Embryonic facial prominence (tissue), 1 donor: ENCODE results near the gene LRP4.

Experiments
- DNase-seq: peaks from one replicate; pipeline ENCODE4 v3.0.0-alpha.2; 2016; ENCODE audit errors: extremely low spot score

The LRP4 gene

GRCh38 chr11:46892838-46893237 is 25.5 kb downstream of the LRP4 start:
- no peak for DNase-seq

GRCh38 chr11:46892109-46892508 is 26.2 kb downstream of the LRP4 start:
- DNase-seq = no peak

- no peak for DNase-seq
Observed at GRCh38 chr11:46890665-46891064, 27.7 kb downstream of the LRP4 start.

- peak; percentile 40 for DNase-seq
Observed at GRCh38 chr11:46889689-46890475, 28.5 kb downstream of the LRP4 start.

- DNase-seq = no peak
Observed at GRCh38 chr11:46889251-46889650, 29.1 kb downstream of the LRP4 start.

GRCh38 chr11:46888636-46889035 is 29.7 kb downstream of the LRP4 start:
- no peak for DNase-seq

- DNase-seq = no peak
Observed at GRCh38 chr11:46886211-46886610, 32.1 kb downstream of the LRP4 start.

GRCh38 chr11:46879056-46879585 is 39.2 kb downstream of the LRP4 start:
- DNase-seq = no peak

GRCh38 chr11:46877580-46877979 is 40.8 kb downstream of the LRP4 start:
- no peak for DNase-seq

GRCh38 chr11:46876471-46876870 is 41.9 kb downstream of the LRP4 start:
- no peak for DNase-seq

GRCh38 chr11:46874586-46874985 is 43.8 kb downstream of the LRP4 start:
- no peak for DNase-seq

GRCh38 chr11:46868912-46869311 is 49.4 kb downstream of the LRP4 start:
- DNase-seq = no peak

GRCh38 chr11:46865340-46865739 is 53.0 kb downstream of the LRP4 start:
- DNase-seq = no peak

- DNase-seq = no peak
Observed at GRCh38 chr11:46860218-46860617, 58.1 kb downstream of the LRP4 start.

GRCh38 chr11:46858920-46859546 is 59.3 kb downstream of the LRP4 start:
- no peak for DNase-seq

GRCh38 chr11:46857666-46858065 is 60.7 kb downstream of the LRP4 start:
- DNase-seq = no peak

- no peak for DNase-seq
Observed at GRCh38 chr11:46856605-46857343, 61.6 kb downstream of the LRP4 start.

- DNase-seq = no peak
Observed at GRCh38 chr11:46855863-46856262, 62.5 kb downstream of the LRP4 start.

GRCh38 chr11:46855167-46855566 is 63.2 kb downstream of the LRP4 start:
- DNase-seq = no peak

GRCh38 chr11:46850829-46851380 is 67.4 kb downstream of the LRP4 start:
- DNase-seq = no peak

- DNase-seq = no peak
Observed at GRCh38 chr11:46849631-46850030, 68.7 kb downstream of the LRP4 start.

GRCh38 chr11:46846510-46846830 is 71.9 kb downstream of the LRP4 start:
- DNase-seq = no peak
